Brain microvascular endothelial cell (primary cell): Measurements from ENCODE around the gene MBNL1.

Experiments used
- DNase-seq: peaks from one replicate; pipeline ENCODE4 v3.0.0-alpha.2; 2020
- H3K27ac ChIP-seq: fragments of 250-450 bp; sonication (Bioruptor Pico); 2 replicates; pipeline ENCODE4 v1.5.1; 2020; ENCODE audit warnings: mild to moderate bottlenecking, moderate library complexity
- H3K27me3 ChIP-seq: fragments of 250-450 bp; sonication (Bioruptor Pico); replicated peaks from 2 replicates; pipeline ENCODE4 v1.5.1; 2020; ENCODE audit warnings: mild to moderate bottlenecking
- H3K36me3 ChIP-seq: fragments of 250-450 bp; sonication (Bioruptor Pico); replicated peaks from 2 replicates; pipeline ENCODE4 v1.5.1; 2020; ENCODE audit warnings: mild to moderate bottlenecking
- H3K4me3 ChIP-seq: 2 replicates; pipeline ENCODE4 v1.5.1; 2011; ENCODE audit warnings: low read depth, mild to moderate bottlenecking, control low read depth, low read length, moderate library complexity
- in situ Hi-C: cut with HindIII; loops from 2 replicates; pipeline ENCODE4 v1.10.0; 2017; ENCODE audit warnings: low sequenced_read_pairs, low pct_ligation_motif_present
- TF ChIP-seq, protein P1 (sequence below): IDR thresholded peaks from 2 replicates; pipeline ENCODE4 v1.5.1; 2011; ENCODE audit warnings: low read depth, mild to moderate bottlenecking, moderate library complexity, low read length, control low read depth, inconsistent platforms; ENCODE audit errors: missing control alignments

MBNL1 gene

DNA sequence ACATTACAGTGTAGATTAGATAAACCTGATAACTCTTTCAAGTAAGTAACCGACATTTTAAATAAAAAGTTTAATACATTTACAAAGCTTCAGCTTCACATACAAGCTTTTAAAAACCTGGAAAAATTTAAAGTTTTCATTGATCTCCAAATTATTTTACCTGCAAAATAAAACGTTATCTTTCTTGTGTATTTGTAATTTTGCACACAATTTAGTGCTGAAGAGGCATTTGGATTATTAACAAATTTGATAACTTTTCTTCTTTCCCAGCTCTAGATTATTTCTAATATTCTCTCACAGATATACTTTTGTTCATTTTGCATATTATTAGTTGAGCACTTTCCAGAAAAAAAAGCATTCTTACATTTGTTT lies 24.2 kb upstream of the MBNL1 start:
- no peaks in the 10 kb centered on the region for H3K36me3 ChIP-seq
- no peak overlapping the region for H3K4me3 ChIP-seq
- in situ Hi-C loops, result no loop called here
- TF ChIP-seq, protein P1, sequence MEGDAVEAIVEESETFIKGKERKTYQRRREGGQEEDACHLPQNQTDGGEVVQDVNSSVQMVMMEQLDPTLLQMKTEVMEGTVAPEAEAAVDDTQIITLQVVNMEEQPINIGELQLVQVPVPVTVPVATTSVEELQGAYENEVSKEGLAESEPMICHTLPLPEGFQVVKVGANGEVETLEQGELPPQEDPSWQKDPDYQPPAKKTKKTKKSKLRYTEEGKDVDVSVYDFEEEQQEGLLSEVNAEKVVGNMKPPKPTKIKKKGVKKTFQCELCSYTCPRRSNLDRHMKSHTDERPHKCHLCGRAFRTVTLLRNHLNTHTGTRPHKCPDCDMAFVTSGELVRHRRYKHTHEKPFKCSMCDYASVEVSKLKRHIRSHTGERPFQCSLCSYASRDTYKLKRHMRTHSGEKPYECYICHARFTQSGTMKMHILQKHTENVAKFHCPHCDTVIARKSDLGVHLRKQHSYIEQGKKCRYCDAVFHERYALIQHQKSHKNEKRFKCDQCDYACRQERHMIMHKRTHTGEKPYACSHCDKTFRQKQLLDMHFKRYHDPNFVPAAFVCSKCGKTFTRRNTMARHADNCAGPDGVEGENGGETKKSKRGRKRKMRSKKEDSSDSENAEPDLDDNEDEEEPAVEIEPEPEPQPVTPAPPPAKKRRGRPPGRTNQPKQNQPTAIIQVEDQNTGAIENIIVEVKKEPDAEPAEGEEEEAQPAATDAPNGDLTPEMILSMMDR, result no peak
- DNase-seq, result no peak
- H3K27ac ChIP-seq, result no peak overlapping the region
- no peaks in the 10 kb centered on the region for H3K27me3 ChIP-seq

DNA sequence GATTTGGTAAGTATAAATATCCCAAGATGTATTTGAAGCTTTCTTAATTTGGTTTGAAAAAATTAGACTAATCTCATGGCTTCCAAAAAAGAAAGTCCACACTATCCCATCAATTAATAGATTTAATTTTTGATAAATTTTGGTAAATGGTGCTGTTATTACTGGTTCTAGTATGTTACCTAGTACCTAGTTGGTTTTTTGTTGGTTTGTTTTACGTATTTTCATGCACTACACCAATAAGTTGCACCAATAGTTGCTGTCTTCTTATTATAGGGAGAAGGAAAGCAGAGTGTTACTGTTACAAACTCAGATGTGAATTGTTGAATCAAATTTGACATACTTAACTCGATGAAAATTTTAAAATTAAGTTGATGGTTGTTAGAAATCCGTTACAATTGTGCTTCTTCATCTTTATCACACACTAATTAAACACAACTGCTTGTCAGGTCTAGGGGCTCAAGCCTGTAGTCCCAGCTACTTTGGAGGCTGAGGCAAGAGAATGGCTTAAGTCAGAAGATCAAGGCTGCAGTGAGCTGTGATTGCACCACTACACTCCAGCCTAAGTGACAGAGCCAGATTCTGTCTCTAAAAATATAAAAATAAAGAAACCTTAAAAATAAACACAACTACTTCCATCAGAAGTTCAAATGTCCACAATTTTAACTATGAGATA lies 23.1 kb upstream of the MBNL1 start:
- Histone ChIP-seq H3K27me3 (no peaks in the 10 kb centered on the region), H3K4me3 (no peak overlapping the region), H3K27ac (no peak overlapping the region), H3K36me3 (no peaks in the 10 kb centered on the region)
- TF ChIP-seq, protein P1, result no peak
- no peak for DNase-seq
- in situ Hi-C loops, result no loop called here

- Histone ChIP-seq H3K36me3 (no peaks in the 10 kb centered on the region), H3K27ac (no peak overlapping the region), H3K27me3 (no peaks in the 10 kb centered on the region), H3K4me3 (no peak overlapping the region)
- TF ChIP-seq, protein P1, result no peak
- in situ Hi-C loops, result no loop called here
- no peak for DNase-seq
Observed at GRCh38 chr3:152251916-152252315, 16.8 kb upstream of the MBNL1 start.

DNA sequence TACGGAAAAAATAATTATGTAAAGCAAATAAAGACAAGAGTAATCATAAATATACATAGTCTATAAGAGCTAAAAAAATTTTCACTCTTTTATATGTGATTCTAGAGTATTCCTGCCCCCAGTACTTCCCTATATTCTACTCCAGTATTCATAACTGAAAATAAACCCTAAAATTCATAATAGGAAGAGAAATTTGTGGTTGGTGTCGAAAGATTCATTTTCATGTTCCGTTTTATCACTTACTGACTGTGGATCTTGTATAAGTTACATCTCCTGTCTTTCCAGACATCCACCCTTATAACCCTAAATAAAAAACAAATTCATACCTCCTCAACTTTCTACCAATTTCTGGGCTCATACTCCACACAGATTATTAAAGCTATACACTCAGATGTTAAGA lies 16.0 kb upstream of the MBNL1 start:
- Histone ChIP-seq H3K36me3 (no peaks in the 10 kb centered on the region), H3K27ac (no peak overlapping the region), H3K27me3 (no peaks in the 10 kb centered on the region), H3K4me3 (no peak overlapping the region)
- in situ Hi-C loops, result no loop called here
- TF ChIP-seq, protein P1, result no peak
- no peak for DNase-seq

GRCh38 chr3:152253514-152253913 lies 15.2 kb upstream of the MBNL1 start:
- in situ Hi-C loops, result no loop called here
- DNase-seq, result no peak
- Histone ChIP-seq H3K27ac (no peak overlapping the region), H3K4me3 (no peak overlapping the region), H3K27me3 (no peaks in the 10 kb centered on the region), H3K36me3 (no peaks in the 10 kb centered on the region)
- TF ChIP-seq, protein P1, result no peak

DNA sequence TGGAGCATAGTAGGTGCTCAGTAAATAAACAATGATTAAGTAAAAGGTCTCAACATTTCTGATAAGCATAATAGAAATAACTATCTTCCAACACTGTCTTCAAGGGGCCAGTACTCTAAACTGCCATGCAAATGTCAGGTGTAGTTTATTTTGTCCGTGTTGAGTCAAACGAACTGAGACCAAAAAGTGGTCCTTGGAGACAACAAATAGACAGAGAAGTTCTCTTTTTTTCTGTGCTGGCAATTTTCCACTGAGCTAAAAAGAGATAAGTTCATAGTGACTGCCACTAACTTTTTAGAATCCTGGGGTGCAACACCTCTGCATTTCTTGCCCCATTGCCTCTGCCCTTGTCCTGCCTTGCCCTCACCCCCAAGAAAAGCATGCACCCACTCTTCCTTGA lies 14.7 kb upstream of the MBNL1 start:
- DNase-seq, result no peak
- Histone ChIP-seq H3K27ac (no peak overlapping the region), H3K36me3 (no peaks in the 10 kb centered on the region), H3K4me3 (no peak overlapping the region), H3K27me3 (no peaks in the 10 kb centered on the region)
- in situ Hi-C loops, result no loop called here
- TF ChIP-seq, protein P1, result no peak
